Prostate gland (tissue), 2 donors: ENCODE data around the gene MTARC2.

ENCODE experiments used
- CTCF ChIP-seq, 4 experiments: fragments of 200-600 bp in 2 of 4; fragments of 450-650 bp in 2 of 4; sonication (generic) in 2 of 4; IDR thresholded peaks; 1 replicate in 3 of 4; 2 replicates in 1 of 4; pipeline ENCODE4 v1.5.1; 2016 to 2019; ENCODE audit warnings: antibody characterized with exemption in 4 of 4, mild to moderate bottlenecking in 2 of 4, moderate library complexity in 2 of 4
- POLR2A ChIP-seq: fragments of 450-650 bp; IDR thresholded peaks from one replicate; pipeline ENCODE4 v1.6.1; 2016; ENCODE audit warnings: antibody characterized with exemption, mild to moderate bottlenecking
- POLR2AphosphoS5 ChIP-seq: sonication (generic); formaldehyde crosslinking; IDR thresholded peaks from one replicate; pipeline ENCODE4 v1.6.1; 2017; ENCODE audit warnings: antibody characterized with exemption

GRCh38 chr1:220699044-220699443, 49.1 kb upstream of the MTARC2 start:
- TF ChIP-seq CTCF (IDR thresholded peaks at IDR 0.05) (no peak), POLR2A (no peak), POLR2AphosphoS5 (no peak)
